ENCODE results near the gene CRYL1.

CRYL1 gene

DNA sequence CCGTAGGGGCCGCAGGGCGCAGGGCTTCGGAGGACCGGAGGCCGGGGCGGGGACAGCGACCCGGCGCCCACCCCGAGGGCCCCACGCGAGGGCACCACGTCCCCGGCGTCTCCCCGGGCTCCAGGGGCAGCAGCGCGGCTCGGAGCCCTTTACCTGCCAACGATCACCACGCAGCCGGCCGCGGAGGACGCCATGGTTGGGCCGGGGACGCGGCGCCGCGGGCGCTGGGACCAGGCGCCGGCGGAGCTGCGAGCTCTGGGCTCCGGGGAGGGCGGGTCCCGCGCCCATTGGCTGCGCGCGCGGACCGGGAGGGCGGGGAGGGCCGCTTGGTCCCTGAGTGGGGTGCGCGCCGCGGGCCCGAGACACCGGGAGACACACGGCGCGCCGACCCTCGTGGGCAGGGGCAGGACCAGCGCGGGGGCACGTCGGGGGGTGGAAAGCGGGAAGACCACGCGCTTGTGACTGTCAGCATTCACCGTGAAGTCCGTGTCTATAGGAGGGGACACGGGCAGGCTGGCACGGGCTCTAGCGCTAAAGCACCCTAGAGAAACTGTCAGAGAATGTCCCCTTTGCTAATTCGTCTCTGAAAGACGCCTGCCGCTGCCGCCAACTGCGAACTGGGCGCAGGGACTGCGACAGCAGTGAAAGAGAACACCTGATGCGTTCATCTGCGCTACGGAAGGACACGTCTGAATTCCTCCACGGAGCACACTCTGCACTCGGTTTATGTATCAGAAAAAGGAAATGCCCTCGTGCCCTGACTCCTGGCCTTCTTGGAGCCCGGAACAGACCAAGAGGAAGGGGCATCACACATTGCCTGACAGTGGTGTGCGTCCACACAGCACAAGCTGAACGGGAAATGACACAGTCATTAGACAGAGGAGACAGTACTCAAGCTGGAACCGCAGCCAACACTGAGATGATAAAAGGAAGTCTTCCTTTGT is at the start of gene CRYL1:
Gene CRYL1, minus strand, starts transcription at position 257 of the 944 bp plus-strand sequence. Its CDS starts 63 bp downstream, at position 194.
- DNase-seq (ENCODE audit: low spot score) = peak; percentile 91
- no peak for TF ChIP-seq CTCF (IDR thresholded peaks at IDR 0.05; ENCODE audit: extremely low read depth, missing control alignments)

GRCh38 chr13:20573636-20574035 is 48.0 kb upstream of the CRYL1 start:
- TF ChIP-seq CTCF (IDR thresholded peaks at IDR 0.05; ENCODE audit: extremely low read depth, missing control alignments) = no peak
- no peak for DNase-seq (ENCODE audit: low spot score)

DNA sequence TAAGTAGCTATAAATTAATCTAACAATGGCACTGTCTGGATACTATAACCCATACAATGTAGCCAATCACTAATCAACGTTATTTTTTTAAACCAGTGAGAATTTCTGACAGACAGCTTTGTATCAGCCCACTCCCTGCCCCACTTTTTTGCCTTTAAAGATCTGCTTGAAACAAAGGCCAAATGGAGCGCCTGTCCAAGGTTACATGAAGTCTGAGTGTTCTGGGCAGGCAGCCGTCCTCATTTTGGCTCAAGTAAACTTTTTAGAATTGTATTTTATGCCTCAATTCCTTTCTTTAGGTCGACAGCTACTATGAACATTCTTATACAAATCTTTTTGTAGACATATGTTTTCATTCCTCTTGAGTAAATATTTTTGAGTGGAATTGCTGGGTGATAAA is 47.5 kb upstream of the CRYL1 start:
- DNase-seq (ENCODE audit: low spot score) = no peak
- no peak for TF ChIP-seq CTCF (IDR thresholded peaks at IDR 0.05; ENCODE audit: extremely low read depth, missing control alignments)

DNA sequence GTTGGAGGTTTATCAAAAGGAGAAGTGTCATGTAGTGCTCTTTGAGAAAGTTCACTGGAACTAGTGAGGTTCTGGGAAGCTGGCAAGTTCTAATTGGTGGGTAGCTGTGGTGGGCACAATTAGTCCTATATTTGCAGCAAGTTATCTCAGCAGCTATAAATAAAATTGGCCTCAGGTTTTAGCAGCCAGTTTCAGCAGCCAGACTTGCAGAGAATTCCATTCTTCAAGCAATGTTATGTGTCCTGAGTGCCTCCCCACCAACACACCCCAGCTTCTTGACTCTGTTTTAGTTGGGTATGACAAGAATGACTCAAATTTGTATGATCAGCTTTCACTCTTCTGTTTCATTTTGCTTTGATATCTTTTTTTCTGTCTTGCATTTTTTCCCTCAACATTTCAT is 46.0 kb upstream of the CRYL1 start:
- TF ChIP-seq CTCF (IDR thresholded peaks at IDR 0.05; ENCODE audit: extremely low read depth, missing control alignments) = no peak
- DNase-seq (ENCODE audit: low spot score) = no peak

- no peak for TF ChIP-seq CTCF (IDR thresholded peaks at IDR 0.05; ENCODE audit: extremely low read depth, missing control alignments)
- no peak for DNase-seq (ENCODE audit: low spot score)
Observed at GRCh38 chr13:20570517-20570916, 44.9 kb upstream of the CRYL1 start.

GRCh38 chr13:20567881-20568528 is 42.3 kb upstream of the CRYL1 start:
- no peak for TF ChIP-seq CTCF (IDR thresholded peaks at IDR 0.05; ENCODE audit: extremely low read depth, missing control alignments)
- no peak for DNase-seq (ENCODE audit: low spot score)
